Epidermal melanocyte (primary cell): ENCODE data around the gene RSRC1.
"Not testable (repeated sequence)": the region's sequence is repeated elsewhere in the genome, so short reads cannot be mapped to it uniquely, and the experiment has no call there.

Experiments used
- DNase-seq: peaks from one replicate; pipeline ENCODE4 v3.0.0; 2011; ENCODE audit warnings: low spot score; ENCODE audit not compliant: insufficient read length

Gene RSRC1

GRCh38 chr3:158220575-158220974, 110.7 kb downstream of the RSRC1 start:
- no peak for DNase-seq

- DNase-seq = no peak
Observed at GRCh38 chr3:158221426-158221825, 111.5 kb downstream of the RSRC1 start.

- DNase-seq = no peak
Observed at GRCh38 chr3:158226429-158226828, 116.5 kb downstream of the RSRC1 start.

GRCh38 chr3:158228942-158229341, 119.1 kb downstream of the RSRC1 start:
- DNase-seq = not testable (repeated sequence)

- no peak for DNase-seq
Observed at GRCh38 chr3:158233791-158234190, 123.9 kb downstream of the RSRC1 start.

- no peak for DNase-seq
Observed at GRCh38 chr3:158244274-158244673, 134.4 kb downstream of the RSRC1 start.

GRCh38 chr3:158247288-158247687, 137.4 kb downstream of the RSRC1 start:
- DNase-seq = no peak

GRCh38 chr3:158248261-158248660, 138.4 kb downstream of the RSRC1 start:
- no peak for DNase-seq

GRCh38 chr3:158249183-158249582, 139.3 kb downstream of the RSRC1 start:
- no peak for DNase-seq

- no peak for DNase-seq
Observed at GRCh38 chr3:158258619-158259018, 148.7 kb downstream of the RSRC1 start.

GRCh38 chr3:158260392-158260791, 150.5 kb downstream of the RSRC1 start:
- DNase-seq = no peak

- DNase-seq = no peak
Observed at GRCh38 chr3:158261371-158261991, 151.6 kb downstream of the RSRC1 start.

- DNase-seq = no peak
Observed at GRCh38 chr3:158264894-158265293, 155.0 kb downstream of the RSRC1 start.

- DNase-seq = no peak
Observed at GRCh38 chr3:158267015-158267414, 157.1 kb downstream of the RSRC1 start.

GRCh38 chr3:158269942-158270341, 160.1 kb downstream of the RSRC1 start:
- DNase-seq = no peak

- no peak for DNase-seq
Observed at GRCh38 chr3:158272081-158272480, 162.2 kb downstream of the RSRC1 start.

- DNase-seq = no peak
Observed at GRCh38 chr3:158273656-158274055, 163.8 kb downstream of the RSRC1 start.

GRCh38 chr3:158278187-158278586, 168.3 kb downstream of the RSRC1 start:
- DNase-seq = no peak

GRCh38 chr3:158279609-158280008, 169.7 kb downstream of the RSRC1 start:
- DNase-seq = no peak

- DNase-seq = no peak
Observed at GRCh38 chr3:158295771-158296170, 185.9 kb downstream of the RSRC1 start.

- no peak for DNase-seq
Observed at GRCh38 chr3:158297940-158298339, 188.1 kb downstream of the RSRC1 start.

- no peak for DNase-seq
Observed at GRCh38 chr3:158308236-158308928, 198.5 kb downstream of the RSRC1 start.

- DNase-seq = no peak
Observed at GRCh38 chr3:158312560-158313141, 202.8 kb downstream of the RSRC1 start.
